ENCODE data around the gene TMEM106C. TPM values are rescaled to one million over a fixed set of nuclear protein-coding genes. Genes with fewer than 3 reads are reported as not detected.

The TMEM106C gene
- total RNA-seq, 1 experiment from 2014 or later = 48.3 TPM

- no peak for TF ChIP-seq CTCF (IDR thresholded peaks at IDR 0.05)
Measured at GRCh38 chr12:48013287-48013686, 49.9 kb downstream of the TMEM106C start (continued).

GRCh38 chr12:48015129-48015528 lies 51.7 kb downstream of the TMEM106C start:
- ChIA-PET CTCF (no interaction called here), POLR2A (no interaction called here)
- no peak for TF ChIP-seq OVOL2 (CRISPR knock-in tag; IDR thresholded peaks at IDR 0.05; ENCODE audit: borderline replicate concordance)
- no peak for TF ChIP-seq NR2C2 (CRISPR knock-in tag; IDR thresholded peaks at IDR 0.05)
- no peak for TF ChIP-seq CTCF (IDR thresholded peaks at IDR 0.05)
- no peak for TF ChIP-seq JUN (CRISPR knock-in tag; IDR thresholded peaks at IDR 0.05)
- no peak for TF ChIP-seq USF1 (CRISPR knock-in tag; IDR thresholded peaks at IDR 0.05)
- no peak for TF ChIP-seq FOXJ3 (CRISPR knock-in tag; IDR thresholded peaks at IDR 0.05; ENCODE audit: borderline replicate concordance)
- Mint-ChIP-seq H3K27ac (no peak overlapping the region), H3K4me1 (no peaks in the 10 kb centered on the region), H3K36me3 (no peaks in the 10 kb centered on the region), H3K9me3 (no peaks in the 10 kb centered on the region), H3K27me3 (ENCODE audit: low read depth) (peaks cover 100% of the 10 kb centered on the region), H3K4me3 (no peak overlapping the region)
- ATAC-seq = no peak
- DNase-seq (ENCODE audit: low spot score) = no peak

- H3K9me3 Mint-ChIP-seq = no peaks in the 10 kb centered on the region
- H3K4me1 Mint-ChIP-seq = no peaks in the 10 kb centered on the region
- no peak for DNase-seq (ENCODE audit: low spot score)
- no peaks in the 10 kb centered on the region for H3K36me3 Mint-ChIP-seq
- CTCF ChIA-PET = interaction anchor here (1.0 kb wide), 1 partner anchor 11 kb away, joined by 4 read pairs; no protein-coding TSS in a partner anchor
- POLR2A ChIA-PET = no interaction called here
- H3K27ac Mint-ChIP-seq = no peak overlapping the region
- no peak overlapping the region for H3K4me3 Mint-ChIP-seq
- no peak for ATAC-seq
- peaks cover 100% of the 10 kb centered on the region for H3K27me3 Mint-ChIP-seq (ENCODE audit: low read depth)
- no peak for TF ChIP-seq SOX15 (CRISPR knock-in tag; IDR thresholded peaks at IDR 0.05)
- no peak for TF ChIP-seq NFATC4 (CRISPR knock-in tag; IDR thresholded peaks at IDR 0.05)
- TF ChIP-seq FOXJ3 (CRISPR knock-in tag; IDR thresholded peaks at IDR 0.05; ENCODE audit: borderline replicate concordance) = no peak
- TF ChIP-seq ZNF281 (CRISPR knock-in tag; IDR thresholded peaks at IDR 0.05) = no peak
- TF ChIP-seq ARID4B (CRISPR knock-in tag; IDR thresholded peaks at IDR 0.05; ENCODE audit: borderline replicate concordance) = no peak
- TF ChIP-seq ESRRA (CRISPR knock-in tag; IDR thresholded peaks at IDR 0.05; ENCODE audit: borderline replicate concordance) = no peak
- no peak for TF ChIP-seq IRF1 (CRISPR knock-in tag; IDR thresholded peaks at IDR 0.05)
- no peak for TF ChIP-seq E2F5 (CRISPR knock-in tag; IDR thresholded peaks at IDR 0.05)
- no peak for TF ChIP-seq ETV6 (CRISPR knock-in tag; IDR thresholded peaks at IDR 0.05)
- TF ChIP-seq USF2 (CRISPR knock-in tag; IDR thresholded peaks at IDR 0.05) = no peak
Measured at GRCh38 chr12:48015954-48016353, 52.6 kb downstream of the TMEM106C start.
